HG03060 (cell line): Measurements from ENCODE around the gene ADORA2B.
"Not testable (repeated sequence)": the region's sequence is repeated elsewhere in the genome, so short reads cannot be mapped to it uniquely, and the experiment has no call there.

Source experiments
- ATAC-seq: cut with Tn5 transposase; IDR thresholded peaks from one replicate; pipeline ENCODE4 v1.9.1; 2021; ENCODE audit warnings: low read depth, moderate number of reproducible peaks; ENCODE audit not compliant: unreplicated experiment

Gene ADORA2B

GRCh38 chr17:15978606-15979005 lies 33.7 kb downstream of the ADORA2B start:
- no peak for ATAC-seq

GRCh38 chr17:15979013-15979412 lies 34.1 kb downstream of the ADORA2B start:
- not testable (repeated sequence) for ATAC-seq

- peak; percentile 67 for ATAC-seq
These were observed 36.3 kb downstream of the ADORA2B start for GRCh38 chr17:15981208-15981607.

- no peak for ATAC-seq
These were observed 37.0 kb downstream of the ADORA2B start for GRCh38 chr17:15981646-15982580.

GRCh38 chr17:15996322-15996721 lies 51.4 kb downstream of the ADORA2B start:
- no peak for ATAC-seq

GRCh38 chr17:15998031-15998562 lies 53.2 kb downstream of the ADORA2B start:
- ATAC-seq, result no peak

GRCh38 chr17:15999141-15999973 lies 54.4 kb downstream of the ADORA2B start, which contains the start of the genes TTC19 and ZSWIM7:
Gene TTC19, plus strand, starts transcription at chr17:15999824. Its CDS starts 25 bp downstream, at chr17:15999849.
Gene ZSWIM7, minus strand, starts transcription at chr17:15999704. Its CDS starts 110 bp downstream, at chr17:15999594.
- peak; percentile 91 for ATAC-seq

- peak; percentile 10 for ATAC-seq
These were observed 55.3 kb downstream of the ADORA2B start for GRCh38 chr17:15999974-16000827.

- ATAC-seq, result no peak
These were observed 56.4 kb downstream of the ADORA2B start for GRCh38 chr17:16001226-16001897.

GRCh38 chr17:16002708-16003260 lies 57.9 kb downstream of the ADORA2B start:
- no peak for ATAC-seq

- no peak for ATAC-seq
These were observed 58.9 kb downstream of the ADORA2B start for GRCh38 chr17:16003841-16004240.

- no peak for ATAC-seq
These were observed 60.7 kb downstream of the ADORA2B start for GRCh38 chr17:16005636-16006035.

GRCh38 chr17:16007439-16007838 lies 62.5 kb downstream of the ADORA2B start:
- no peak for ATAC-seq

- ATAC-seq, result no peak
These were observed 69.0 kb downstream of the ADORA2B start for GRCh38 chr17:16013943-16014407.

GRCh38 chr17:16019347-16019746 lies 74.4 kb downstream of the ADORA2B start:
- ATAC-seq, result no peak

- no peak for ATAC-seq
These were observed 79.0 kb downstream of the ADORA2B start for GRCh38 chr17:16023881-16024280.

GRCh38 chr17:16025202-16025601 lies 80.3 kb downstream of the ADORA2B start:
- ATAC-seq, result no peak
